ENCODE results near the gene AIMP1.
"Not testable (repeated sequence)": the region's sequence is repeated elsewhere in the genome, so short reads cannot be mapped to it uniquely, and the experiment has no call there.

The AIMP1 gene

DNA sequence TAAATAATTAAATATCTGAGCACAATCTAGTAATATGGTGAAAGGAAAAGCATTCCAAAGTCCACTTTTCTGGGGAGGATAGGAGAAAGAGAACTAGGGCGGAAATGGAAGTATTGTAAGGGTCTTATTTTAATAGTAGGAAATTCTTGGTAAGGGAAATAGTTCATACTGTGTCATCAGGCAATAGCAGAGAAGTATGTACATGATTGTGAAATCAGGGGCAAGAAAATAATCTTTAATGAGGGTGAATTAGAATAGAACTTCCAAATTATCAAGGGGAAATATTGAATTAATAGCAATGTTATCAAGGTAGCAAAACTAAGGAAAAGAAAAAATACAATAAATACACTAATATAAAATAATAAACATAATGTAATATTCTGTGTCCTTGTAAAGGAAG is 37.4 kb downstream of the AIMP1 start:
- no peak for DNase-seq (ENCODE audit: low read depth)

DNA sequence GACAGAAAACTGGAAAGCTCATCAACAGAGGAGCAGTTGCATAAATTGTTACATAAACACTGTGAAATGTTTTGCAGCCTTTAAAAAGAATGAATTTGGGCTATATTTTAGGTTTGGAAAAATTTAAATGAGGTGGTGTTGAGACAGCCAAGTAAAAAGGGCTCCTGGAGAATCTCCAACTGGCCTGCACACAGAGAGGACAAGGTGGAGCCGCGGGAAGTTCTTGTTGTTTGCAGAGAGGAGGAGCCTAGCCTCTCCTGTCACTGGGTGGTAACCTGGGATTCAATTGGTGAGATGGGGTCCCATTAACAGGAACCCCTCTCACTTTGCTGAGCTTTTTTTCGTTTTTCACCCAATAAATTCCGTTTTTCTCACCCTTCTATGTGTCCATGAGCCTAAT is 38.8 kb downstream of the AIMP1 start:
- no peak for DNase-seq (ENCODE audit: low read depth)

DNA sequence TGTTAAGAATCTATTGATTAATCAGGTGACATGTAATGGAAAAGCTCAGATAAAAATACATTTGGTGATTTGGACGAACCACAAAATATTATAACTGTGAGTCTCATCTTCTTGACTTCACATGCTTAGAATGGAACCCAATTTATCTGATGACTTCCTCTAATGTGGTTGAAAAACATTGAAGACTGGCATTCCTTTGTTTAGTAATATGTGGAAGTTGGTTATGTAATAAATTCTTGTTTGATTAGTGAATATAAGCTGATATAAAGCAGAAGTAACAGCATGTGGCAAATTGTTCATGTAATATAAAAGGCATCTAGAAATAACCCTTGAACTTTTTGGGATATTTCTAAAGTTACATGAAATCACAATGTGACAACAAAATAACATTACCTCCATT is 42.5 kb downstream of the AIMP1 start:
- no peak for DNase-seq (ENCODE audit: low read depth)

DNA sequence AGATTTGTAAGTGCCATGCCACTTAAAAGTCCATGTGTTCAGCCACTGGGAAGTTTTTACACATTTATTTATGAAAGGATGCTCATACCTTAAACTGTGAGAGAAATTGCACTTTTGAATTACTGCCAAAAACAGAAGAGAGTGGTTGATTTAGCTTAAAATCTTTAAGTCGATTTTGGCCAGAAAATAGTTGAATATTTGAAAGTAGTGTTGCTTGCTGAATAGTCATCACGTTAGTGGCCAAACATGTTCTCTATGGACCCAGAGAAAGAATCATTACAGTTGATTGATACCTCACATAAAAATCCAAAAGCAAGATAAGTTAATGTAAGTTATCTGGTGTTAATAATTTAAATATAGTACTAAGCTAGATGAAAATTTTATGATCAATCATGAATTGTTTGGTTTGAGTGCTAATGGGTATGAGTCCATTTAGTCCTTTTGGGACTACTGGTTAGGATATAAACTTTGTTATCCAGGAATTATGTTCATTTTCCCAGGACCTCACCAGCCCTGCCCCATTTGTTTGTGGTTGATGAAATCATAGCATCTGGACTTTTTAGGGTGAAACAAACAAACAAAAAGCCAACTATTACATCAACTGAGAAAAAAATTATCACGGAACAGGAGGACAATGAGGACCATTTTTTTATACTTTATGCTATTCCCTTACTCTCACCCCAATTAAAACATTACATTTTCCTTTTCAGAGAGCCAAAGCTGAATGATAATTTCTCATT is 45.9 kb downstream of the AIMP1 start:
- no peak for DNase-seq (ENCODE audit: low read depth)

DNA sequence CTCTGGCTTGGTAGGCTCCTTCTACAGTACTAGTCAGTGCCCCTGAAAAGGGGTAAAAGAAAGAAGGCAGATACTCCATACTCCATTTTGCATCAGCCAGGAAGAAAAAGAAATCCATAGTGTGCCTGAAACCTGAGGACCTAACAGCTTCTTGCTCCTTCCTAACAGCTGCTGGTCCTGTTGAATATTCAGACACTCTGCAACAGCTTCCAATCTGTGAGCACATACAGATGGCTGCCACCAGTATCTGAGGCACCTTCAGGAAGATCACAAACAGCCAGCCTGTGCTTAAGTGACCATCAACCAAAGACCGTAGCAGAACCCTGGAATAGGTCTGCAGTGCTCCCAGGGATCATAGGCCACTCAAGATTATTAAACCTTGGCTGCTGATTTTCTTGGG is 47.9 kb downstream of the AIMP1 start:
- no peak for DNase-seq (ENCODE audit: low read depth)

DNA sequence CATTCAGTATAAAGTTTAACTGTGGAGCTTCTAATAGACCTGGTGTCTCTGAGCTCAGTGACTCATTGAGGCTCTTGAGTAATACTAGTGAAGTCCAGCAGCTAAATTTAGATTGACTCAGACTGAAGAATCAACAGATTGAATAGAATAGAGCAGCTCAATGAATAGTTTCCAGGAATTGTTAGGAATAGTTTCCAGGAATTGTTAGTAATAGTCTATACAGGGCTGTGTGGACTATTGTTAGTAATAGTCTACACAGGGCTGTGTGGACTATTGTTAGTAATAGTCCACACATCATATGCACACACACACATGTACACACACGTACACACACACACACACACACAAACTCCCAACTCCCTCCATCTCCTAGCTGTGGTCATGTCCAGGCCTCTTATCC is 49.3 kb downstream of the AIMP1 start:
- no peak for DNase-seq (ENCODE audit: low read depth)

DNA sequence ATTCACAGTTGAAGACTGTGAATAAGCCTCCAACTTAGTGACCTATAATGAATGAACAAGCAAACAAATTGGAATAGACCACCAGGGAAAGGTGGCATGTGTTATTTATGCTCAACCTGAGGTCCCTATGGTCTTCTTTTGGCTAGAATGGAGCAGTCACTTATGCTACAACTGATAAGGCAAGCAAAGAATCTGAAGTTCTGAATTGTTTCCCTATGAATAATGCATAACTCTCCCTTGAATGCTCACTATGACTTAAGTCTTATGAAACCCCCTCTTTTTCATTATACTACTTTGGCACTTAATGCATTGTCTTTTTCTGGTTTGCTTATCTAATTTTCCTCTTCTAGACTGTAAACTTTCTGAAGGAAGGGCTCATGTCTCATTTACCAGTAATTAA is 49.7 kb downstream of the AIMP1 start:
- no peak for DNase-seq (ENCODE audit: low read depth)

DNA sequence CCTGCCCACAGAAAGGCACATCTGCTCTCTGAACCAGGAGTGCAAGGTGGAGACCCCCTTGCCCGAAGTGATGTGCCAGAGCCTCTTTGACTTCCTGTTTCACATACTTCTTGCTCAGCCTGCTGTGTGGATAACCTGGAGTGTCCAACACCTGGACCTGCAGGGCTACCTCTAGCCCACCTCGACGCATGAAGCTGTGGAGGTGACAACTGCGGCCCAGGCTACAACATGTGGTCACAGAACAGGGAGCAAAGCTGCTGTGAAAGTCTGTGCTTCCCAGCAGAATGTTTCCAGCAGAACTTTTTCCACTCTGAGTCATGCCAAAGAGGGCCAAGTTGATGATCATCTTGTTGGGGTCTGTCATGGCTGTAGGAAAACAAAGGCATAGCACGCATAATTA is 50.7 kb downstream of the AIMP1 start:
- DNase-seq (ENCODE audit: low read depth): no peak

DNA sequence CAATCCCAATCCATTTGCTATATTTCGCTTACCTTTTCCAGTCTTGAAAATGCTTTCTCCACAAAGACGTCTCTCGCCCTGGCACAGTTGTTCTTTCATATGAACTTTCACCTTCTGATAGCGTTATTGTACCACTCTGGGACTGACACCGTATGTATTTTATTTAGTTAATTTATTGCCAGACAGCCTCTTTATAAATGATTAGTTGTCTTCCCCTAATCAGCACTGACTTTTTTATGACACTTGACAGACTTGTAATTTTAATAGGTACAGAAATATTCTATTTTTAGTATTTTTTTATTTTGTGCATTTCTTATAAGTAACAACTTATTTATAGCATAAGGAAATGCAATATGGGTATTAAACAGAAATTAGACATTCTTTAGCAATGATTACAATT is 52.3 kb downstream of the AIMP1 start, which contains the start of gene GIMD1:
TSS of gene GIMD1 (minus strand) at position 101 of the 400 bp plus-strand sequence. CDS start 1,343 bp downstream, outside the sequence.
- DNase-seq (ENCODE audit: low read depth): no peak

DNA sequence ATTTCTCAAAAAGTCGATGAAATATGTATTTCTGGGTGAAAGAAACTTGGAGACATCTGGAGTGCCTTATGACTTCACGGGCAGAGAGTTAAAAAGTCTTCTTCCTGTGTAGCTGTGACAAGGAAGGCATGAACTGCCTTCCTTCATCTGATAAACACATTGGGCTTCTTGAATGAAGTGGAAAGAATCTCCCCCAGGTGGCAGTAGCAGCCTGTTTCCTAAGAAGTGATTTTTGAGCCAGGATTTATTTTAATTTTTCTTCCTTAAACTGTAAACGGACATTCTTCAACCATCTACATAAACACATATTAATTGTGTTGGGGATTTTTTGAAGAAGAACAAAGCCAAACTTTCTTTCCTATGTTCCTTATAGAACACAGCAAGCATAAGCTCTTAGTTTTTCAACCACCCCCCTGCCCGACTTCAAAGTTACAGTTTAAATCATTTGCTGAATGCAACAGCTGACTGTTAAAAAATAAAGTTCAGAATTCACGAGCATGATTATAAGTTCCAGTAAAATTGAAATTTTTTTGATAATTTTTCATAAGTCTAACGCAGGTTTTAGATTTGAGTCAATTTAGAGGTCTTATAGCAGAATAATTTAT is 53.2 kb downstream of the AIMP1 start:
- no peak for DNase-seq (ENCODE audit: low read depth)

DNA sequence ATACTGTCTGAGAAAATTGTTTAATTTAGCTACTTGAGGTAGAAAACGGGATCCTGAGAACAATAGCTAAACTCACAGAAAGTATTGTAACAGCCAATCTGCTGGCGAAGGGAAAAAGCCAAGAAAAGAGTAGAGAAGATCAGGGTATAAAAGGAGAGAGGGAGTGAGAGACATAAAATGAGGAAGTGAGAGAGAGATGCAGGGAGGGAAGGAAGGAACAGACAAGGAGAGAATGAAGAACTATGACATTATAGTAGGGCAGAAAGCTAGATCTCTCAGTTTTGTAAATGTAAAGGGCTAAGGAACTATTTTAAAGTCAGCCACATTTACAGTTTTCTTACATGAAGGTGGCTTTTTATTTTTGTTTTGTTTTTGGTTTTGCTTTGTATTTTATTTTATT is 53.9 kb downstream of the AIMP1 start:
- no peak for DNase-seq (ENCODE audit: low read depth)

DNA sequence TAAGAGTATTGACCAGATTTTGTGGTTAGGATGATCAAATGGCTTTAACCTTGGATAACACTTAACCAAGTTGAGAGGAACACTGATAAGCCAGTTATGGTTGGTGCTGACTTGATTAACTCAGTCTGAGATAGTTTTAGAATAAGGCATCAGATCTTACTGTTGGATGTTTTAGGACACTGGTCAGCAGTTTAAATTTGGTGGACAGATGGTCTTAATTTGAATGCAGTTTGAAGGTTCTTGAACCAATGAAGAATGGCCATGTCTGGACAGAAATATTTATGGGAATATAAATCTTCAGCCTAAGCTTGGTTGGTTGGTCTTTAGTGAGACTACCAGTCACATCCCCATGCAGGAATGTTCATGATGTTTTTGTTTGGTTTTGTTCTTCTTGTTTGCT is 54.8 kb downstream of the AIMP1 start:
- DNase-seq (ENCODE audit: low read depth): no peak

DNA sequence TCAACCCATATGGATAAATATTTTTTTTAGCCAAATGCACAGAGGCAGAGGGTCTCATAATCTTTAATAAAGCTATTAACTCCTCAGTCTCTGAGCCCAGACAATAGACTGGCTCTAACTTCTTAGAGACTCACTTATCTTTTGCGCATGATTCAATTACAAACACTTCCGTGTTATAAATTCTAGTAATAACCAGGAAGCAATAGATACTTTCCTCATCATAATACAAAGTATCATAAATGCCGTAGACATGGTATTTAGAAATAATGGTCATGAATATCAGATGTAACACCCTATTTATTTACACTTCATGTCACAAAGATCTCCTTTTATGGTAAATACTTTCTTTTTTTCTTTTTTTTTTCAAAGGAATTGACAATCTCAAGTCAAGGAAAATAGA is 56.7 kb downstream of the AIMP1 start:
- no peak for DNase-seq (ENCODE audit: low read depth)

DNA sequence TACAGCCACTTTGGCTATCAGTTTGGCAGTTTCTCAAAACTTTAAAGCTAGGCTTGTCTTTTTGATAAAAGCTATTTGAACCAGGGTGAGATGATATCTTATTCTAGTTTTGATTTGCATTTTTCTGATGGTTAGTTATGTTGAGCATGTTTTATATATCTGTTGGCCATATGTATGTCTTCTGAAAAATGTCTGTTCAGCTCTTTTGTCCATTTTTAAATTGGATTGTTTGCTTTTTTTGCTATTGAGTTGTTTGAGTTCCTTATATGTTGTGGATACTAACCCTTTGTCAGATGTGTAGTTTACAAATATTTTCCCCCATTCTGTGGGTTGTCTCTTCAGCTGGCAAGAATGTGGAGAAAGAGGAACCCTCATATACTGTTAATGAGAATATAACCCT is 63.8 kb downstream of the AIMP1 start:
- DNase-seq (ENCODE audit: low read depth): no peak

DNA sequence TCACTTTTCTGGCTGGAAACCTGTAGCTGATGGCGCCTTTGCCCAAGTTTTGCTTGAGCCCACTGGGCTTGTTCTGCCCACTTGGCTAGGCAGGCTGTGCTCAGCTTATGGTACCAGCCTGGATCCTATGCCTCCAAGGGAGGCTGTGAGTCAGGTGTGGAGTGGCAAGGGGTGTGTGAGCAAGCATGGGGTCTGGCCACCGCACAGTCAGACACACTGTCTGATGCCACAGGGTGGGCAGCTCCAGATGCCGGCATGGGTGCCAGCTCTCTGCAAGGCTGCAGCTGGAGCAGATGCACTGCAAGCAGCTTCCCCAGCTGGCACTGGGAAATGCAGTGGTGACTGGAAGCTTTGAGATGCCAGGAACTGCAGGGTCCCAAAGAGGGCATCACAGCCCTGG is 68.5 kb downstream of the AIMP1 start:
- no peak for DNase-seq (ENCODE audit: low read depth)

DNA sequence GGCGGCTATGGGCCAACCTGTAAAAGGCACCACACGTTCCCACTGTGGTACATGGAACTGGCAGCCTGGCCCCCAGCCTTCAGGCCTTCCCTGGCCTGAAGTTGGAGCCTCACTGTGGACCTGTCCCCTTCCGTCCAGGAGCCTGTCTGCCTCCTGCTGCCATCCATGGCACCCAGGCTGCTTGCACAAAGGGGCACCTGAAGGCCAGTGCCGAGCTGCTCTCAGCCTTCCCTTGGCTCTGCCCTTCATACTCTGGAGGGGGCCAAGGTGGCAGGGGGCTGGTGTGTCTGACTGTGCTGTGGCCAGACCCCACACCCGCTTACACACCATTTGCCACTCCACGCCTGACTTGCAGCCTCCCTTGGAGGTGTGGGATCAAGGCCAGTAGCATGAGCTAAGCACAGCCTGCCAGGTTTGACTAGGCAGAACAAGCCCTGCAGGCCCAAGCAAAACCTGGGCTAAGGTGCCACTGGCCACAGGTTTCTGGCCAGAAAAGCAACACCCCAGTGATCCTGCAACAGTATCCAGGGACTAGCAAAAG is 69.6 kb downstream of the AIMP1 start:
- no peak for DNase-seq (ENCODE audit: low read depth)

DNA sequence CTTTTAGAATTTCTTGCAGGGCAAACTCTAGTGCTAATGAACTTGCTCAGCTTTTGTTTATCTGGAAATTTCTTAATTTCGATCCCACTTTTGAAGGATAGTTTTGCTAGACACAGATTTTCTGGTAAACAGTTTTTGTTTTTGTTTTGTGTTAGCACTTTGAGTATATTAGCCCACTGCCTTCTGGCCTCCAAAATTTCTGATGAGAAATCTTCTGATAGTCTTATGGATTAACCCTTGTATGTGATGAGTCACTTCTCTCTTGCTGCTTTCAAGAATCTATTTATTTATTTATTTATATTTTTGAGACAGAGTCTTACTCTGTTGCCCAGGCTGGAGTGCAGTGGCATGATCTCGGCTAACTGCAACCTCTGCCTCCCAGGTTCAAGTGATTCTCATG is 79.2 kb downstream of the AIMP1 start:
- no peak for DNase-seq (ENCODE audit: low read depth)

DNA sequence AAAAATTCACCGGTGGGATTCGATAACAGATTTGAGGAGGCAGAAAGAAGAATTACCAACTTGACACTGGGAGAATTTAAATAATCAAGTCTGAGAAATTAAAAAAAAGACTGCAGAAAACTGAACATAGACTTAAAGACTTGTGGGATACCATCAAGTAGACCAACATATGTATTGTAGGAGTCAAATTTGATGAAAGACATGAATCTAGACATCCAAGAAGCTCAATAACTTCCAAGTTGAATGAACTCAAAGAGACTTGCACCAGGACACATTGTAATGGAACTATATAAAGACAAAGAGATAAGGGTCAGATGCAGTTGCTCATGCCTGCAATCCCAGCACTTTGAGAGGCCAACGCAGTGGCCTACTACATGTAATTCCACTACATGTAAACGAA is 82.5 kb downstream of the AIMP1 start:
- DNase-seq (ENCODE audit: low read depth): not testable (repeated sequence)

Measured in stimulated activated CD4-positive, alpha-beta T cell treated with anti-CD3 and anti-CD28 coated beads, Interleukin-2, amount 100 ng/mL, for 4 hours (primary cell).